Thyroid gland (tissue), 4 donors: Measurements from ENCODE around the gene MCF2L. TPM values are rescaled to one million over a fixed set of nuclear protein-coding genes. Genes with fewer than 3 reads are reported as not detected.

ENCODE experiments used
- DNase-seq, 2 donors: peaks; one replicate each; pipeline ENCODE4 v3.0.0-alpha.2; 2019
- H3K27ac ChIP-seq, 3 donors: fragments of 200-600 bp; sonication (generic); 1 replicate in 2 of 3; 2 replicates in 1 of 3; pipeline ENCODE4 v1.5.1; 2016 to 2019; ENCODE audit warnings: mild to moderate bottlenecking in 1 of 3, moderate library complexity in 1 of 3
- H3K27me3 ChIP-seq: fragments of 200-600 bp; sonication (generic); one replicate; pipeline ENCODE4 v1.5.1; 2019
- H3K36me3 ChIP-seq, 2 donors: fragments of 200-600 bp; sonication (generic); one replicate each; pipeline ENCODE4 v1.5.1; 2016 to 2019
- H3K4me1 ChIP-seq, 2 donors: fragments of 200-600 bp; sonication (generic); one replicate each; pipeline ENCODE4 v1.5.1; 2017 to 2019
- H3K4me3 ChIP-seq, 3 donors: fragments of 200-600 bp; sonication (generic); replicated peaks in 1 of 3; 1 replicate in 2 of 3; 2 replicates in 1 of 3; pipeline ENCODE4 v1.5.1; 2016; ENCODE audit warnings: mild to moderate bottlenecking in 1 of 3
- H3K9me3 ChIP-seq: fragments of 200-600 bp; sonication (generic); one replicate; pipeline ENCODE4 v1.5.1; 2017
- CTCF ChIP-seq, 6 experiments: fragments of 200-600 bp in 3 of 6; fragments of 450-650 bp in 3 of 6; sonication (generic) in 3 of 6; IDR thresholded peaks; one replicate each; pipeline ENCODE4 v1.5.1; 2016 to 2019; ENCODE audit warnings: antibody characterized with exemption in 6 of 6, mild to moderate bottlenecking in 2 of 6, inconsistent platforms in 1 of 6, moderate library complexity in 1 of 6
- POLR2A ChIP-seq, 2 donors: fragments of 450-650 bp; IDR thresholded peaks; one replicate each; pipeline ENCODE4 v1.6.1; 2017; ENCODE audit warnings: antibody characterized with exemption in 2 of 2, mild to moderate bottlenecking in 2 of 2, moderate library complexity in 1 of 2
- WGBS, 2 donors: methylation state at CpG; one replicate each; pipeline ENCODE4 v1.1.5; 2017; 5-methylcytosine and 5-hydroxymethylcytosine counted together
- intact Hi-C: fragments of 100-400 bp; cut with DNase I; formaldehyde crosslinking; loops from one replicate; pipeline ENCODE4 v1.15.1; 2023
- total RNA-seq, 4 donors: library from RNA; depleted of rRNA; stranded (reverse); fragments of >200 nt; gene quantifications; one replicate each; pipeline ENCODE4 v1.2.3, GENCODE V29; 2016

The MCF2L gene
- total RNA-seq, 4 donors from 2014 or later = 35.6 to 83.4 (median 43.6) TPM

GRCh38 chr13:112984501-112984900, 15.5 kb downstream of the MCF2L start:
- Histone ChIP-seq H3K4me1 (no peaks in the 10 kb centered on the region), H3K27me3 (no peaks in the 10 kb centered on the region), H3K27ac (no peak overlapping the region), H3K9me3 (no peaks in the 10 kb centered on the region), H3K36me3 (no peaks in the 10 kb centered on the region), H3K4me3 (no peak overlapping the region)
- intact Hi-C loops = no loop called here
- DNase-seq = no peak
- TF ChIP-seq CTCF (IDR thresholded peaks at IDR 0.05) (no peak), POLR2A (IDR thresholded peaks at IDR 0.05) (no peak)
- 79 to 91% methylated on average over 10 of the region's 11 CpGs for WGBS, 2 donors

GRCh38 chr13:112984954-112985802, 16.2 kb downstream of the MCF2L start:
- H3K27me3 ChIP-seq = no peaks in the 10 kb centered on the region
- WGBS, 2 donors = 80 to 89% methylated on average over 22 to 30 of the region's 30 CpGs
- no peak overlapping the region for H3K27ac ChIP-seq
- H3K36me3 ChIP-seq = no peaks in the 10 kb centered on the region
- no peak for DNase-seq
- TF ChIP-seq CTCF (IDR thresholded peaks at IDR 0.05) = no peak
- intact Hi-C loops = no loop called here
- no peak overlapping the region for H3K4me3 ChIP-seq
- H3K4me1 ChIP-seq = peaks cover 0 to under 1% of the 10 kb centered on the region in 2 donors
- H3K9me3 ChIP-seq = no peaks in the 10 kb centered on the region

GRCh38 chr13:112985803-112986408, 16.9 kb downstream of the MCF2L start:
- H3K4me1 ChIP-seq = peaks cover 0 to 7% of the 10 kb centered on the region in 2 donors
- intact Hi-C loops = no loop called here
- no peak overlapping the region for H3K4me3 ChIP-seq
- H3K27ac ChIP-seq = no peak overlapping the region
- DNase-seq = no peak
- H3K9me3 ChIP-seq = no peaks in the 10 kb centered on the region
- H3K27me3 ChIP-seq = no peaks in the 10 kb centered on the region
- WGBS, 2 donors = 79 to 85% methylated on average over 17 to 25 of the region's 30 CpGs
- TF ChIP-seq POLR2A (IDR thresholded peaks at IDR 0.05) (no peak), CTCF (IDR thresholded peaks at IDR 0.05) (no peak)
- H3K36me3 ChIP-seq = no peaks in the 10 kb centered on the region

- Histone ChIP-seq H3K4me1 (peaks cover 0 to 8% of the 10 kb centered on the region in 2 donors), H3K27ac (peak overlapping the region in 1 of 3 donors; percentile 12), H3K4me3 (no peak overlapping the region), H3K27me3 (no peaks in the 10 kb centered on the region), H3K9me3 (no peaks in the 10 kb centered on the region), H3K36me3 (no peaks in the 10 kb centered on the region)
- TF ChIP-seq POLR2A (IDR thresholded peaks at IDR 0.05) (no peak), CTCF (IDR thresholded peaks at IDR 0.05) (no peak)
- intact Hi-C loops = no loop called here
- DNase-seq = no peak
- 81% methylated on average over 9 to 18 of the region's 20 CpGs for WGBS, 2 donors
Measured at GRCh38 chr13:112986470-112986869, 17.5 kb downstream of the MCF2L start.
